Measurements from ENCODE around the gene HIPK2.

HIPK2 gene

DNA sequence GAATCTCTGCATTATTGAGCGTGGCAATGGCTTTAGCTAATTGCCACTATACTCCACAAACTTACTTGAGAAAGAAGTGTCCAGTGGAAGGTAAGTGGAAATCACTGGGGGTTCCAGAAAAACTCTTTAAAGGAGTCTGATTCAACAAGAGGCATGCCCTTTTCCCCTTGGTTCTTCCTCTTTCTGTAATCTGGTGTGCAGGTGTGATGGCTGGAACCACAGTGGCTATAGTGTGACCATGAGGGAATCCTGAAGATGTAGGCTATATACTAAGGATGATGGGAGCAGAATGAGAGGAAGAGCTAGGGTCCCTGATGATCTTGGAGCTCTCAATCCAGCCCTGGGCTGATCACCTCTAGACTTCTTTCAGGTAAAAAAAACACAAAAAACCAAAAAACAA lies 256.4 kb downstream of the HIPK2 start:
- DNase-seq = no peak

DNA sequence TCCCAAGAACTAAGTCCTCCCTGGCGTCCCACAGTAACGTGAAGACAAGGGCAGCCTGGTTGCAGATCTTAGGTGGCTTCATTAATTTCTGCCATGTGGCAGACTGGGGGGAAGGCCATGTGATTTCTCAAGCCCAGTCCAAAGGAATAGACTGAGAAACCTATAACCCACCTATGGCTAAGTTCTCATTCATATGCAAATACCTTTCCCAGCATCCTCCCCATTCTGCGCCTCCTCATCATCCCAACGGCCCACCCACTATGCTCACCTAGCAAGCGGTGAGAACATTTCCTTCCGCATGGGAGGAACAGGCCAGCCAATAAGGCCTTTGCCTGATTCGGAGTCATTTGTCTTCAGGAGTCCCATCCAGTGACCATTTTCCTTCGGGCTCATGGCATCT lies 262.5 kb downstream of the HIPK2 start:
- no peak for DNase-seq

All from amygdala (tissue), 56 donors.